Hypothalamus (tissue), 51 donors: ENCODE measurements around the gene PHF19.

Source experiments
- DNase-seq, 51 donors: peaks; one replicate each; lab custom pipeline; 2025; lab: John Stamatoyannopoulos, UW

The PHF19 gene

DNA sequence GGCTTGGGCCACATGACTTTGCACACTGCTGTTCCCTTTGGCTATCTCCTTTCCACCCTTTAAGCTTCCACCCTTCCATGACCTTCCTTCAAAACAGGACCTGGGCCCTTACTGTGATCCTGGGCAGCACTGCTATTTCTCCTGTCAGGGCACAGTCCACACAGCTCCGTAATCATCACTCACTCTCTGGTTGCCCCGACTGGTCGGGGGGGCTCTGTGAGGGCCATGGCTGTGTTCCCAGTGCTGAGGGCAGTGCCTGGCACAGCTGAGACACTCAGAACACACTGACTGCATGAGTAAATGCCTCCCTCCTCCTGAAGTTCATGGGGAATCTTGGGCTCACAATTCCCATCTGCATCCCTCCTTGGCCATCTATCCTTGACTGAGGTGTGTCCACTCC is 37.4 kb upstream of the PHF19 start:
- DNase-seq = peak in 42 of 51 donors; percentile 18 to 87 (median 67)

DNA sequence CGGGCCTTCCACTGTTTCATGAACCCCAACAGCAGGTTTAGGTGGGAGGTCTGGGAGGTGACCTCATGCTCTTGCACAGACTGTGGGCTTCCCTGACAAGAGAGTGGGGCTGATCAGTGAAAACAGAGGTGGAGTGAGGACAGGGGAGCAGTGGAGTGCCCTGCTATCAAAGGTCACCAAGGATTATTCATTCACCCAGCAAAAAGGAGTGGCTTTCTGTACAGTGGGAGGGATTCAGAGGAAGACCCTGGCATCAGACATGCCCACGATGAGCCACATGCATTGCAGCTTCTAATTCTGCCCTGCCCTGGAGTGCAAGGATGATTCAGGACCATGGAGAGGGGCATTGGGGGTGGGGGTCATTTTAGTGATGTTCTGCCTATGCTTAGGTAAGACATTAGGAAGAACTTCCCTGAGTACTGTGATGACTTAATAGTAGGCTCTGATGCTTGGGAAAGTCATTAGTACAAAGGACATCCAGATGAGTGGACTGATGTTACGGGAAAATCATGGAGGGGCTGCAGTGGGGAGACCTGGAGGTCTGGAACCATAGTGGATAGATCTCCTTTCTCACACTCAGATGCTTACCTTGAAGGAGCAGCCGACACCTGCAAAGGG is 36.8 kb upstream of the PHF19 start:
- peak in 1 of 51 donors; percentile 20 for DNase-seq

DNA sequence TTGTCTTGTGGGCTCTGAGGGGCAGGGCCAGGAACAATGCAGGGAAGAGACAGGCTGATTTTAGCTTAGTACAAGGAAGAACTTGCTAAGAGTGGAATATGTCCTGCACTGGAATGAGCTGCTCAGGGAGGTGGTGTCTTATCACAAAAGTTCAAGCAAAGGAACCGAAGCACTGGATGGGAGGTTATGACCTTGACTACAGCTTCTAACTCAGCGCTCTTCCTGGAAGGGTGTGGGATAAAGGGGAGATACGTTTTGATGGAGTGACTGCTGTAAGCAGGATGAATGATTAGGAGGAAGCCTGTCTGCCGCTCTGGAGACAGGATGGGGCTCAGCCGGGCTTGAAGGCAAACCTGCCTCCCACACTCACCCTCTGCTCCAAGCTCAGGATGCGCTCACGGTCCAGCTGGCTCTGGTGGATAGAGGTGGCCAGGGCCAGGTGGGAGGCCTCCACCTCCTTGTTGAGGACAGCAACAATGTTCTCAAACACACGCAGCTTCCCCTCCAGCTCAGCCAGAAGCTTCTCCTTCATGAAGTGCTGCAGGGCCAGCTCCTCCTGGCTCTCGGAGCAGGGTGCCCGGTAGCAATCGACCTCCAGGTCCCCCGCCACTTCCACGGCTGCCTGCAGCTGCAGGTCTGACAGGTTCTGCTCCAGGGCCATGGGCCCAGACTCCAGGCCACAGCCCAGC is 36.1 kb upstream of the PHF19 start:
- no peak for DNase-seq

DNA sequence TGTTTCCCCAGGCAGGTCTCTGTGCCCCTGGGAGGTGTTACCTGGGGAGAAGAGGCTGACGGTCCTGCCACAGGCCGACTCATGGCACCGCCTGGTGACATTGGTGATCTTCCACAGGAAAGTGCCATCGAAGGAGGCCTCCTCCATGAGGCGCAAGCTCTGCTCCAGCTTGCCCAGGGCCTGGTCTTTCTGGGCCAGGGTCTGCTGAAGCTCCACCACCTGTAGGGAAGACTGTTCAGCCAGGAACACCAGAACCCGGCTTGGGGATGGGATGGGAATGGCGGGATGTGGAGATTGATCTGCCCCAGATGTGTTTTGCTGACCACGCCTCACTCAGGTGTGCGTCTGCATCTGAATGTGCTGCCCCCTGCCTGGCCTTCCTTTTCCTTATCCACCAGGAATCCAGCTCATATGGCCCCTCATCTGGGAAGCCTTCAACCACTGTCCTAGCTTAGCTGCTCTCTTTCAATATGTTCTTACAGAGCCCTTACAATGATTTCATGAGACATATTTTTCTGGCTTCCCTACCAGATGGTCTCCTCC is 34.4 kb upstream of the PHF19 start:
- DNase-seq = no peak

DNA sequence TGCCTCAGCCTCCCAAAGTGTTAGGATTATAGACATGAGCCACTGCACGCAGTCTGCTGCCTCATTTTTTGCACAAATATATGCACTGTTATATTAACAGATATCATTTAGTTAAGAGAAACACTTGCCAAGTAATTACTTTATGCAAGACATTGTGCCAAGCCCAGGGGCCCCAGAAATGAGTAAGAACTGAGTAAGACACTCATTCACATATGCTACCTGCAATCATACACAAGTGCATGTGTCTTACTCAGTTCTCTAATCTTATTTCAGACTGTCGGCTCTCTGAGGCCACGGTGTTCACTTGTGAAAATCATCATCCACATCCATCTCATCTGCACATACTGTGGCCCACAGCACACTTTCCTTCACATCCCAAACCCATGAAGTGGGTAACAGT is 33.7 kb upstream of the PHF19 start:
- no peak for DNase-seq

DNA sequence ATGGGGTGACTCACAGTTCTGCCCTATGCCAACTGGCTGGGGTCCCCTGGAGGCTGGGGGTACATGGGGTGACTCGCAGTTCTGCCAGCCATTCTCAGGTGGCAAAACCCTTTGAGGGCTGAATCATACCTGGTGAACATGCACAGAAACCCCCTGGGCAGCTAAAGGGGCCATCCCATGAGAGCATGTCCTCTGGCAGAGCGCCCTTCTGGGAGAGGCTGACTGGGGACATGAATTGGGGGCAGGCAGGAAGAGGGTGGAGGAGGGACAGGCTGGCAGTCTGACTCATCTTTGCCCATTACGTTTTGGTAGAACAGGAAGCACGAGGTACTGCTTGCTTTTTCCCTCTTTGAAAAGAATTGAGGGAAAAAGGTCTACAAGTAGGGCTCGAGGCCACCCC is 32.9 kb upstream of the PHF19 start:
- DNase-seq = no peak

DNA sequence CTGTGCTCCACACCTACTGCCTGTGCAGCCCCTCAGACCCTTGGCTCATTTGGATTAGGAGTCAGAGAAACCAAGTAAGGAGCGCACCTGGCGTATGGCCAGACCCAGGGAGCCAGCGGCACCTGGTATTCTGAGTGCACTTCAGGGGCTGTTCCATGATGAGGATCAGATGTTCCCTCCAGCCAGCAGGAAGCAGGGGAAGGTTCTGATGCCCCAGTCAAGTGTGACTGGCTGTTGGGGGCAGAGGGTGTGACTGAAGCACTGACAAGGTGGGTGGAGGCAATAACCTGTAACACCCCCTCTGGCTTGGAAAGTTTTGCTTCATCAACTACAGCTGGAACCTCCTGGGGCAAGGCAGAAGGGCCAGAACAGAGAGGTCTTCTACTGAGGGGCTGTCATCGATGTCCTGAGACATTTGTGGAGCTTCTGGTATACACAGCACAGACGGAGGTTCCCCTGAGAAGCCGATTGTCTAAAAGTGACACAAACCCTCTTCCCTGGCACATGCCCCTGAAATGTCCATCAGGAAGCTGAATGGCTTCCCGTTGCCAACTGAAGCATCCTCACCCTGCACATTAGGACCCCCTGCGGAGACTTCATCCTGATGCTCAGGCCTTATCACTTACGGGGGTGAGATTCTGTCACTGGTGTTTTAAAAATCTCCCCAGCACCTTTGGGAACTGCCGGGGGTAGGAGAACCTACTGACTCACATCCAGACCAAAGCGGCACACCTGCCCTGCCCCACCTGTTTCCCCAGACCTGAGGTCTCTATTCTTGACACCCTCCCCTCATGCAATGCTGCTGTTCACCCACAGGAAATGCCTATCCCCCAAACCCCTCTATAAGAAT is 28.6 kb upstream of the PHF19 start:
- DNase-seq = no peak

DNA sequence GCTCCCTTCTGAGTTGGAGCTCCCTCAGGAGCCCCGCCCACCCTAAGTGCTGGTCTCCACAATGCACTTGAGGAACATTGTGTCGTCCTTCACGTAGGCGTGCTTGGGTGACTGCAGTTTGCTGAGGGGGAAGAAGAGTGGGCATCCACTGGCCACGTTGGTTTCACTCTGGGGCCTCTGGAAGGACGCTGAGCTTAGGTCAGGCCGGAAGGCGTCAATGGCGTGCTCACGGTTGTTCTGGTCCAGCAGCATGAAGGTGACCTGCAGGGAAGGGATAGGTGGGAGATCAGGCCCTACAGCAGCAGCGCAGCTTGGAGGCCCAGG is 28.0 kb upstream of the PHF19 start:
- DNase-seq = no peak

DNA sequence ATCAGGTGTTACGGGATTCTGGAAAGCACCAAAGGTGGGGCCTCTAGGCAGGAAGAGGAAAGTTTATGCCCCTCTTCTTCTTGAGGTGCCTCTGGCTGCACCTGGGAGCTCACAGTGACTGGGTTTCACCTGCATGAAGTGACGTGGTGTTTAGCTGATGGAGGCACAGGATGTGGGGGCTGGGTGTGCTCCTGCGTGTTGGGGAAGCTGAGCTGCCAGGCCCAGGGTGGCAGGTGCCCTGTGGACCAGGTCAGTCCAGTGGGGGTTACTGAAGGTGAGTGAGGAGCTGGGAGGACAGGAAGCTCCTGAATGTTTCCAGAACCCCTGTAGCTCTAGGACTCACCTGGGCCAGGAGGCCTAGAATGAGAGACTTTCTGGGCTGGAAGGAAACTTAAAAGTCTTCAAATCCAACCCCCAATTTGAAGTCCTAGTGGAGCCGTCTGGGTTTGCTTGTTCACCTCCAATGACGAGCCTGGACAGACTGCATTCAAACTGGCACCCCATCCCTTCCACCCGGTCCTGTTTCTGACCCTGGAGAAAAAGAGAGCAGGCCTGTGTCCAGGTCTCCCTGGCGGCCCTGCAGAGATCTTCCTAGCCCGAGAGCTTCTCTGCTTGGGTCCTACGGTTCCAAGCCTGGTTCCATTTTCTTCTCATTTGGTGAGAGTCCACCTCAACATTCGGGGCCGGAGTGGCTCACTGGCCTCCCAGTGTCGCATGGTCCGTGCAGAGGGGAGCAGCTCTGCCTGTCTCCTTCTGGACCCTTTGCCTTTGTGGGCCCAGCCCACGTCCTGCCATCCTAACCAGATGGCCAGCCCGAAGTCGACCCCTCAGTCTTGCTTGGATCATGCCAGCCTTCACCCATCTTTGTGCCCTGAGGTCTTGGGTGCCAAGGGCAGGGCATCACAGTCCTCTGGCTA is 27.3 kb upstream of the PHF19 start:
- no peak for DNase-seq

DNA sequence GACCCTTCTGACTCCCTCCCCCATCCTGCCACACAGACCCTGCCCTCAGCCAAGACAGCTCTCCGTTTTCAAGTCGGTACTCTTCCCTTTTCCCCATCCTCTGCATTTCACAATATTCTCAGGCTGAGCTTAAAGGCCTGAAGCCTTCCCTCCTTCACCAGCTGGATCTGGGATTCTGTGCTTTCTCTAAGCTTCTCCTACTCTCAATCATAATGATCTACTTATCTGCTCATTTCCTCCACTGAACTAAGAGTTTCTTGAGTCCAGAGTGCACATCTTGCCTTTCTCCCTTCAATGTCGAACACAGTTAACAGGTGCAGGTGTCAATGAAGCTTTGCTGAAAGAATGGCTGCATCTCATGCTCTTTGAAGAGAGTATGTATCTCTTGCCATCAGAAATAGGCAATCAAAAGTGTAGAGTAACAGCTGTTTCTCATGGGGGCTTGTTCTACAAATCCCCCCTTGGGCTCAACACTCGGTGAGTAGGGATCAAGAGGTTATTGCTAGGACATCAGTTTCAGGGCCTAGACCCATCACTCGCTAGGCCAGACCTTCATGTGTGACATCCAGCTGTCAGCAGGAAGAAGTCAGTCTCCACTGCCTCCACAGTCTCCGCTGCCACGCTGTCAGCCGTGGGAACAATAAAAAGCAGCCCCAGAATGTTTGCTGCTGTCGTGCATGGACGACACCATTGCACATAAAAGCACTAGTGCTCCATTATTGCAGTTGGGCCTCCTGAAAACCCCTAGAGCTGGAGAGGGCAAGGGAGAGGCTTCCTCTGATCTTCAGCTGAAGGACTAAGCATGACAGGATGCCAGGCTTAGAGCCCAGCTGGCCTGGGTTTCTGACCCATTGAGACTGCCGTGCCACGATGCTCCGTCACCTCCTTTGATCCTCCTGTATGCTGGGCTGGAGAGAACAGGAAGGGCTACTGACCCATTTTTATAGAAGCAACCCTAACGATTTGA is 25.9 kb upstream of the PHF19 start:
- DNase-seq = no peak

DNA sequence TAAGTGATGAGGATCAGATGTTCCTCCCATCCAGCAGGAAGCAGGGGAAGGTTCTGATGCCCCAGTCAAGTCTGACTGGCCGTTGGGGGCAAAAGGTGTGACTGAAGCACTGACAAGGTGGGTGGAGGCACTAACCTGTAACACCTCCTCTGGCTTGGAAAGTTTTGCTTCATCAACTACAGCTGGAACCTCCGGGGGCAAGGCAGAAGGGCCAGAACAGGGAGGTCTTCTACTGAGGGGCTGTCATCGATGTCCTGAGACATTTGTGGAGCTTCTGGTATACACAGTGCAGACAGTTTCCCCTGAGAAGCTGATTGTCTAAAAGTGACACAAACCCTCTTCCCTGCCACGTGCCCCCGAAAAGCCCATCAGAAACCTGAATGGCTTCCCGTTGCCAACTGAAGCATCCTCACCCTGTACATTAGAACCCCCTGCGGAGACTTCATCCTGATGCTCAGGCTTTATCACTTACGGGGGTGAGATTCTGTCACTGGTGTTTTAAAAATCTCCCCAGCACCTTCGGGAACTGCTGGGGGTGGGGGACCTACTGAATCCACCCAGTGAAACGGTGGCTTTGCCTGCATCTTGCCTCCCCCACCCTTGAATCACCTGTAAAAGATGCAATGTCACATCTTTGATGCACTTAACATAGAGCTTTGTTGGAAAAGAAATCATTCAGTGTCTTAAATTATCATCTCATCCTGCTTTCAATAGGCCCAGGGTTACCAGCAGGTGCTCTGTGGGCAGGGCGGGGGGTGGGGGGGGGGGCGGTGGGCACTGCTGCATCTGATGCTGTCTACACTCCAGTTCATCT is 25.0 kb upstream of the PHF19 start:
- DNase-seq = no peak

DNA sequence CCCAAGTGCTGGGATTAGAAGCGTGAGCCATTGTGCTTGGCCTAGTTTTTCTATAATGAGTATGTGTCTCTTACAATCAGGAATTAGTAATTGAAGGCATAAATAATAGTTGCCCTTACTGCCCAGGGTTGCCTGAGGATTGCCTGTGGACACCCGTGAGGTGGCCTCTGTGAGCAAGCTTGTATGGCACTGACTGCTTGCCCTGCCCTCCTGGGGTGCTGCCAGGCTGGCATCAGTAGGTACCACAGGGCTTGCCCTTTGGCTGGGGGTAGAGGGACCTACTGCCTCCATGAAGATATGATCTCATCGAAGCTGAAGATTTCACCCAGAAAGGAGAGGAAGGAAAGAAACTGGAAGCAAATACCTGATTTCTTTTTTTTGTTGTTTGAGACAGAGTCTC is 23.8 kb upstream of the PHF19 start:
- no peak for DNase-seq

DNA sequence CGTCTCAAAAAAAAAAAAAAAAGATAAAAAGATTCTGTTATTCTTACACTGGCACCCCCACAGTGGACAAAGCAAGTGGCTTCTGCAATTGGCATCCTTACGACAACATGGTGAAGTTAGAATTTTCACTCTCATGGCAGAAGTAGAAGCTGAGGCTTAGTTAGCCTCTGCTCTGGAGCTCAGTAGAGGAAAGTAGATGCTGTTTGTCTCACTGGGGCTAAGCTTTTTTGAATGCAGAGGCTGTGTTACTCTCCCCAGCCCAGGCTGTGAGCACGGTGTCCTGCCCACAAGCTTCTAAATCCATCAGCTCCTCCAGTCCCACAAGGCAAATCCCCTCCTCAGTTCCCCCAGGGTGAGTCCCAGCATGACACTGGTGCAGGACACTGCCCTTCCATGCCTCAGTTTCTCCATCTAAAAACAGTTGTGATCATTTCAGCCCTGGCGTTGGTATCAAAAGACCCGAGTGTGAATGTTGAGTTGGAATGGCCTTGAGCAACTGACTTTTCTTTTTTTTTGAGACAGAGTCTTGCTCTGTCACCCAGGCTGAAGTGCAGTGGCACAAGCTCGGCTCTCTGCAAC is 22.6 kb upstream of the PHF19 start:
- no peak for DNase-seq

DNA sequence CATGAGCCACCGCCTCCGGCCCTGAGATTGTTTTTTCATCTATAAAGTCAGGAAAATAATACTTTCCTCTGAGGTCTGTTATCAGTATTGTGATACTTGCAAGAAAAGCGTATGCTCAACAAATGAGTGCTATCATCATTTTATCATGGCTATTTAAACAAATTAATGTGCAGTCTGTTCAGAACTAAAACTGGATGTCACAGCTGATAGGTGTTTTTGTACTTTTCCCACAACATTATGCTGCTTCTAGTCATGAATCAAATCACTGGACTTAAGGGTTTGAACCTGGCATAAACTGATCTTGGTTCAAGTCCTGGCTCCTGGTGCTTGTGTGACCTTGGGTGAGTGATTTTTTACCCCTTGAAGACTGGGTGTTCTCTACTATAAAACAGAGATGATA is 21.4 kb upstream of the PHF19 start:
- DNase-seq = no peak

DNA sequence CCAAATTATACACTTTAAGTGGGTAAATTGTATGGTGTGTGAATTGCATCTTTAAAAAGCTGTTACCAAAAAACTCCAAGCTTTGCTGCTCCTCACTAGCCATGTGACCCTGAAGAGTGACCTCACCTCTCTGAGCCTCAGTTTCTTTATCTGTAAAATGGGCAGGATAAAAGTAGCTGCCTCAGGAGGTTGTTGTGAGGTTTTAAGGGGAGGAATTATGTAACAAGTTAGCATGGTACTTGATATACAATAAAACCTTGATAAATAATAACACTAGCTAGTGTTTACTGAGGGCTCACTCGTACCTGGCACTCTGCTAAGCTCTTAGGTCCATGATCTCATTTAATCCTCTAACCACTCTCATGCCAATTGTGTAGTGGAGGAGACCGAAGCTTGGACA is 19.0 kb upstream of the PHF19 start:
- DNase-seq = no peak

DNA sequence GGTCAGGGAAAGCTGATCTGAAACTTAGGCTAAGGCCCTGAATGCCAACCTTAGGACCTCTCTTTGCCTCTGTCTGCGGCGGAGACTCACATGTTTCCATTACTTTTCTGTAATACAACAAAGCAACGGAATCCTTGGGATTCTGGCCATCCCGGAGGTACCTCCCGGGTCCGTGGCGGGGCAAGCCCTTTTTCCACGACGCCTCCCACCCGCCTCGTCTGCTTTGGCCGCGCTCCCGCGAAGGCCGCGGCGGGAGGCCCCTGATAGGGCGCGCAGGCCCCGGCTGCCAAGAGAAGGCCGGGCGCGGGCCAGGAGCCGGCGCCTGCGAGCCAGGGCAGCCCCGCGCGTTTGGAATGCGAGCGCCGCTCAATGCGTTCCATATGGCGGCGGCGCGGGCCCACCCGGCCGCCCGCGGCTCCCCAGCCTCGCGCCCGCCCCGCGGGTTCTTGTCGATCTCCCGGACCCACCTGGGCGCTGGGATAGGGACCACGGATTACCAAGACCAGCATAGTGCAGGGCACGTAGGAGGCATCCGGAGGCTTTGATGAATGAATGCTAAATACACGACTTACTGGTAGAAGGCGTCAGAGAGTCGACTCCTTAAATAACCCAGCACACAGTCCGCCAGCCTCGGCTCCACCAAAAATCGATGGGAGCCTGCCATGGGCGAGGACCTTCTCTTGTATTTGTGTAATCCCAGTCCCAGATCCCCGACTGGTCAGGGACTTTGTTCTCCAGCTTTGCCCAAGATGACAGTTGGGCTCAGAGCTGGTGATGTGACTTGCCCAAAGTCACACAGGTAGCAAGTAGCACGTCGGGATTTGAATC is 17.5 kb upstream of the PHF19 start:
- DNase-seq = peak in 4 of 51 donors; percentile 16 to 26 (median 24)

DNA sequence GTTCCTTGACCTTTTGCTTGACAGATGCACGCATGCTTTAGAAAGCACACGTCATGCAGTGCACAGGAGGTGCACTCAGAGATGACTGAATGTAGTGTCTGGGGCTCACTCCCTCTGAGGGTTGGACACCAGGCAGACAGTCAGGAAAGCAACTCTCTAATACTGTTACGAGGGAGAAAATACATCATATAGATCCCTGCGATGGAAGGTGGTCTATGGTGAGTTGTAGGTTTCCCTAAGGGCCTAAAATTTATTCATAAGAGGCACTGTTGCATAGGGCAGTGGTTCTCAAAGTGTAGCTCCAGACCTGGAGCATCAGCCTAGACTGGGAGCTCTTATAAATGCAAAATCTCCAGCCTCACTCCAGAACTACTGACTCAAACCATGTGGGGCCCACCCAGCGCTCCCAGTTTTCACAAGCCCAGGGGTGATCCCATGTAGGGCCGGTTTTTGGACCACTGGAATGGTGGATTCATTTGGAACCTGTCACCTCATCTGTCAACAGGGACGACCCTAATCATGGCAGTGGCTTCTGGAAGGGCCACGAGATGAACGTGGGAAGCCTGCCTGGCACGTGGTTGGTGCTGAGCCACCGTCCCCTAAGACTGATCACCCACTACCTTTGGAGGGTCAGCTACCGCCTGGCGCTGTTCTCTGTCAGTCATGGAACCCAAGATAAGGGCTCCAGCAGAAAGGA is 16.8 kb upstream of the PHF19 start:
- no peak for DNase-seq
